Liver (tissue), 9 donors: Measurements from ENCODE around the gene PRICKLE1. TPM values are rescaled to one million over a fixed set of nuclear protein-coding genes. Genes with fewer than 3 reads are reported as not detected.

Source experiments
- DNase-seq: peaks from one replicate; pipeline ENCODE4 v3.0.0-alpha.2; 2017; ENCODE audit warnings: low spot score
- H3K27ac ChIP-seq, 2 donors: one replicate each; pipeline ENCODE4 v1.7.0; 2013; ENCODE audit warnings: inconsistent platforms in 2 of 2, low read length in 2 of 2, control low read depth in 1 of 2, low read depth in 1 of 2, mild to moderate bottlenecking in 1 of 2
- H3K27me3 ChIP-seq, 4 donors: one replicate each; pipeline versions ENCODE4 v1.6.1 to v1.7.0; 2013; ENCODE audit warnings: low read length in 3 of 4, inconsistent platforms in 1 of 4, mild to moderate bottlenecking in 1 of 4, moderate library complexity in 1 of 4; ENCODE audit not compliant: control insufficient read depth in 4 of 4, insufficient read depth in 4 of 4
- H3K36me3 ChIP-seq, 4 donors: one replicate each; pipeline versions ENCODE4 v1.6.1 to v1.7.0; 2013; ENCODE audit warnings: low read length in 3 of 4, mild to moderate bottlenecking in 3 of 4, low read depth in 1 of 4, moderate library complexity in 1 of 4; ENCODE audit not compliant: control insufficient read depth in 4 of 4, insufficient read depth in 3 of 4
- H3K4me1 ChIP-seq, 4 donors: one replicate each; pipeline versions ENCODE4 v1.6.1 to v1.7.0; 2013; ENCODE audit warnings: low read length in 3 of 4, mild to moderate bottlenecking in 3 of 4, moderate library complexity in 1 of 4; ENCODE audit not compliant: control insufficient read depth in 4 of 4, insufficient read depth in 4 of 4
- H3K4me3 ChIP-seq, 3 donors: one replicate each; pipeline versions ENCODE4 v1.6.1 to v1.7.0; 2013; ENCODE audit warnings: low read length in 3 of 3, control low read depth in 1 of 3, low read depth in 1 of 3, mild to moderate bottlenecking in 1 of 3
- H3K9ac ChIP-seq, 2 donors: one replicate each; pipeline ENCODE4 v1.7.0; 2013; ENCODE audit warnings: low read length in 2 of 2, mild to moderate bottlenecking in 2 of 2, moderate library complexity in 2 of 2, control low read depth in 1 of 2, low read depth in 1 of 2
- H3K9me3 ChIP-seq, 4 donors: one replicate each; pipeline versions ENCODE4 v1.6.1 to v1.7.0; 2013; ENCODE audit warnings: low read length in 3 of 4; ENCODE audit not compliant: control insufficient read depth in 4 of 4
- ATF3 ChIP-seq: IDR thresholded peaks from 2 replicates; pipeline ENCODE4 v1.6.1; 2016; ENCODE audit warnings: antibody characterized with exemption
- CTCF ChIP-seq: fragments of 150-350 bp; IDR thresholded peaks from 2 replicates; pipeline ENCODE4 v1.5.1; 2017; ENCODE audit warnings: improper control_type of control experiment, low read depth, low read length; ENCODE audit not compliant: missing input control
- EGR1 ChIP-seq, 2 donors: IDR thresholded peaks; 2 replicates each; pipeline ENCODE4 v1.6.1; 2016 to 2018; ENCODE audit warnings: antibody characterized with exemption in 2 of 2, low read depth in 2 of 2
- FOXA1 ChIP-seq: IDR thresholded peaks from 2 replicates; pipeline ENCODE4 v1.6.1; 2016; ENCODE audit warnings: antibody characterized with exemption
- FOXA2 ChIP-seq: IDR thresholded peaks from 2 replicates; pipeline ENCODE4 v1.6.1; 2016; ENCODE audit warnings: antibody characterized with exemption
- GABPA ChIP-seq, 2 donors: IDR thresholded peaks in 1 of 2; conservative IDR thresholded peaks in 1 of 2; 2 replicates each; pipeline ENCODE4 v1.6.1; 2016; ENCODE audit warnings: antibody characterized with exemption in 2 of 2, mild to moderate bottlenecking in 1 of 2, moderate library complexity in 1 of 2
- HNF4A ChIP-seq, 2 donors: conservative IDR thresholded peaks; 2 replicates each; pipeline ENCODE4 v1.6.1; 2016; ENCODE audit warnings: antibody characterized with exemption in 2 of 2, mild to moderate bottlenecking in 2 of 2
- HNF4G ChIP-seq: IDR thresholded peaks from 2 replicates; pipeline ENCODE4 v1.6.1; 2016; ENCODE audit warnings: antibody characterized with exemption
- JUND ChIP-seq, 2 donors: IDR thresholded peaks; 2 replicates each; pipeline ENCODE4 v1.6.1; 2016; ENCODE audit warnings: antibody characterized with exemption in 2 of 2
- NR2F2 ChIP-seq: IDR thresholded peaks from 2 replicates; pipeline ENCODE4 v1.6.1; 2016; ENCODE audit warnings: antibody characterized with exemption
- SP1 ChIP-seq: IDR thresholded peaks from 2 replicates; pipeline ENCODE4 v1.6.1; 2018; ENCODE audit warnings: antibody characterized with exemption, mild to moderate bottlenecking
- TAF1 ChIP-seq: conservative IDR thresholded peaks from 2 replicates; pipeline ENCODE4 v1.6.1; 2016; ENCODE audit warnings: antibody characterized with exemption, mild to moderate bottlenecking
- YY1 ChIP-seq: IDR thresholded peaks from 2 replicates; pipeline ENCODE4 v1.6.1; 2016; ENCODE audit warnings: antibody characterized with exemption, mild to moderate bottlenecking
- WGBS: extraction: QIAGEN DNeasy Blood & Tissue Kit; methylation state at CpG from one replicate; pipeline ENCODE4 v1.1.7; 2013; 5-methylcytosine and 5-hydroxymethylcytosine counted together
- polyA plus RNA-seq, 2 donors: library from polyadenylated mRNA; stranded (reverse) in 1 of 2; unstranded in 1 of 2; fragments of 200-250 nt in 1 of 2; fragments of >200 nt in 1 of 2; fragmentation: Nextera tagmentation in 1 of 2; extraction: Ambion mirVana in 1 of 2; gene quantifications; one replicate each; pipeline versions ENCODE4 v1.2.1 to v1.2.3, GENCODE V29; 2013 to 2015
- total RNA-seq, 2 donors: library from RNA; depleted of rRNA; stranded (reverse); fragments of >200 nt; gene quantifications; one replicate each; pipeline ENCODE4 v1.2.3, GENCODE V29; 2014
- TF ChIP-seq, protein P1 (sequence below): IDR thresholded peaks from 2 replicates; pipeline ENCODE4 v1.6.1; 2016; ENCODE audit warnings: antibody characterized with exemption
- TF ChIP-seq, protein P2 (sequence below): IDR thresholded peaks from 2 replicates; pipeline ENCODE4 v1.6.1; 2016; ENCODE audit warnings: antibody characterized with exemption
- donor health status: healthy.
- donor health status: healthy.
- donor health status: healthy.
- donor health status: healthy.
- donor health status: healthy.

The PRICKLE1 gene
- total and polyA plus RNA-seq, 4 donors: 0.59 to 5.7 (median 2.2) TPM

GRCh38 chr12:42510823-42511222 lies 78.7 kb downstream of the PRICKLE1 start (continued):
- TF ChIP-seq, protein P1, sequence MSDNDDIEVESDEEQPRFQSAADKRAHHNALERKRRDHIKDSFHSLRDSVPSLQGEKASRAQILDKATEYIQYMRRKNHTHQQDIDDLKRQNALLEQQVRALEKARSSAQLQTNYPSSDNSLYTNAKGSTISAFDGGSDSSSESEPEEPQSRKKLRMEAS: no peak
- TF ChIP-seq JUND (IDR thresholded peaks at IDR 0.05) (no peak), NR2F2 (no peak), FOXA1 (no peak)

- no peak overlapping the region for H3K4me3 ChIP-seq
- 86% methylated on average over 5 of the region's 5 CpGs for WGBS
- no peaks in the 10 kb centered on the region for H3K9me3 ChIP-seq
- no peaks in the 10 kb centered on the region for H3K36me3 ChIP-seq
- H3K27me3 ChIP-seq: no peaks in the 10 kb centered on the region
- H3K27ac ChIP-seq: no peak overlapping the region
- H3K9ac ChIP-seq: no peak overlapping the region
- no peak for DNase-seq
- no peaks in the 10 kb centered on the region for H3K4me1 ChIP-seq
- no peak for TF ChIP-seq GABPA (IDR thresholded peaks at IDR 0.05 in 1 of 2, conservative IDR thresholded peaks at IDR 0.05 in 1 of 2)
- TF ChIP-seq HNF4G: no peak
- no peak for TF ChIP-seq SP1
Measured at GRCh38 chr12:42508913-42509460, 80.6 kb downstream of the PRICKLE1 start.

- 59% methylated on average over 3 of the region's 3 CpGs for WGBS
- no peak overlapping the region for H3K27ac ChIP-seq
- TF ChIP-seq HNF4A (conservative IDR thresholded peaks at IDR 0.05): no peak
- no peak for TF ChIP-seq EGR1 (IDR thresholded peaks at IDR 0.05; ENCODE audit: low read depth in 2 of 2)
- no peak for TF ChIP-seq CTCF
- TF ChIP-seq, protein P1: no peak
- no peak for TF ChIP-seq YY1
- no peak for TF ChIP-seq ATF3
- no peak for TF ChIP-seq FOXA2
- TF ChIP-seq, protein P2, sequence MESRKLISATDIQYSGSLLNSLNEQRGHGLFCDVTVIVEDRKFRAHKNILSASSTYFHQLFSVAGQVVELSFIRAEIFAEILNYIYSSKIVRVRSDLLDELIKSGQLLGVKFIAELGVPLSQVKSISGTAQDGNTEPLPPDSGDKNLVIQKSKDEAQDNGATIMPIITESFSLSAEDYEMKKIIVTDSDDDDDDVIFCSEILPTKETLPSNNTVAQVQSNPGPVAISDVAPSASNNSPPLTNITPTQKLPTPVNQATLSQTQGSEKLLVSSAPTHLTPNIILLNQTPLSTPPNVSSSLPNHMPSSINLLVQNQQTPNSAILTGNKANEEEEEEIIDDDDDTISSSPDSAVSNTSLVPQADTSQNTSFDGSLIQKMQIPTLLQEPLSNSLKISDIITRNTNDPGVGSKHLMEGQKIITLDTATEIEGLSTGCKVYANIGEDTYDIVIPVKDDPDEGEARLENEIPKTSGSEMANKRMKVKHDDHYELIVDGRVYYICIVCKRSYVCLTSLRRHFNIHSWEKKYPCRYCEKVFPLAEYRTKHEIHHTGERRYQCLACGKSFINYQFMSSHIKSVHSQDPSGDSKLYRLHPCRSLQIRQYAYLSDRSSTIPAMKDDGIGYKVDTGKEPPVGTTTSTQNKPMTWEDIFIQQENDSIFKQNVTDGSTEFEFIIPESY: no peak
- no peak for TF ChIP-seq NR2F2
- no peak for TF ChIP-seq HNF4G
- no peak for TF ChIP-seq GABPA (IDR thresholded peaks at IDR 0.05 in 1 of 2, conservative IDR thresholded peaks at IDR 0.05 in 1 of 2)
- no peak for TF ChIP-seq TAF1
- no peaks in the 10 kb centered on the region for H3K36me3 ChIP-seq
- no peaks in the 10 kb centered on the region for H3K9me3 ChIP-seq
- no peak for DNase-seq
- no peak overlapping the region for H3K9ac ChIP-seq
- H3K4me1 ChIP-seq: no peaks in the 10 kb centered on the region
- H3K4me3 ChIP-seq: no peak overlapping the region
- H3K27me3 ChIP-seq: no peaks in the 10 kb centered on the region
Measured at GRCh38 chr12:42507565-42507964, 82.0 kb downstream of the PRICKLE1 start.
